PC-3 (cell line): ENCODE data around the gene OR6V1. TPM values are rescaled to one million over a fixed set of nuclear protein-coding genes. Genes with fewer than 3 reads are reported as not detected.

Experiments used
- ATAC-seq: fragments of 200-7000 bp; cut with Tn5 transposase; 2 replicates; pipeline ENCODE4 v1.9.1; 2020; ENCODE audit warnings: mild to moderate bottlenecking, moderate library complexity
- BruUV-seq: library from RNA; stranded (reverse); fragments of 400-500 nt; replicated peaks from 2 replicates; lab custom pipeline; 2021; lab: Mats Ljungman, UMichigan
- CTCF ChIA-PET: fragments of 300-600 bp; sonication (Branson Sonifier 250); formaldehyde crosslinking; loops from one replicate; lab custom pipeline; 2022; ENCODE audit warnings: antibody characterized with exemption; lab: Charles Lee
- POLR2A ChIA-PET: fragments of 300-600 bp; sonication (Branson Sonifier 250); formaldehyde crosslinking; loops from one replicate; lab custom pipeline; 2022; ENCODE audit warnings: antibody characterized with exemption; ENCODE audit not compliant: unreplicated experiment; lab: Charles Lee
- DNase-seq: peaks from one replicate; pipeline ENCODE4 v3.0.0-alpha.2; 2015
- H2AFZ ChIP-seq: fragments of 300-600 bp; sonication (generic); 2 replicates; pipeline ENCODE4 v1.6.0; 2016; ENCODE audit warnings: antibody characterized with exemption, low read length
- H3F3A ChIP-seq: fragments of 300-600 bp; sonication (generic); one replicate; pipeline ENCODE4 v1.6.0; 2017; ENCODE audit warnings: antibody characterized with exemption, low read length, control low read depth, mild to moderate bottlenecking; ENCODE audit not compliant: unreplicated experiment
- H3K27ac ChIP-seq: fragments of 300-600 bp; sonication (generic); 2 replicates; pipeline ENCODE4 v1.5.1; 2016; ENCODE audit warnings: mild to moderate bottlenecking, low read length
- H3K27me3 ChIP-seq: fragments of 300-600 bp; sonication (generic); 2 replicates; pipeline ENCODE4 v1.6.1; 2016; ENCODE audit warnings: low read length, mixed read lengths
- H3K36me3 ChIP-seq: fragments of 300-600 bp; sonication (generic); 2 replicates; pipeline ENCODE4 v1.6.1; 2016; ENCODE audit warnings: low read depth, mixed run types, low read length, mixed read lengths
- H3K4me1 ChIP-seq: fragments of 300-600 bp; sonication (generic); 2 replicates; pipeline ENCODE4 v1.5.1; 2016; ENCODE audit warnings: low read length; ENCODE audit not compliant: insufficient read depth
- H3K4me2 ChIP-seq: fragments of 300-600 bp; sonication (generic); 2 replicates; pipeline ENCODE4 v1.6.0; 2016; ENCODE audit warnings: low read length
- H3K4me3 ChIP-seq: fragments of 300-600 bp; sonication (generic); 2 replicates; pipeline ENCODE4 v1.5.1; 2016; ENCODE audit warnings: mild to moderate bottlenecking, low read length, mixed read lengths
- H3K79me2 ChIP-seq: fragments of 300-600 bp; sonication (generic); 2 replicates; pipeline ENCODE4 v1.6.1; 2017; ENCODE audit warnings: low read length, mixed read lengths
- H3K9ac ChIP-seq: fragments of 300-600 bp; sonication (generic); 2 replicates; pipeline ENCODE4 v1.6.0; 2016; ENCODE audit warnings: mild to moderate bottlenecking, low read length
- H3K9me2 ChIP-seq: fragments of 300-600 bp; sonication (generic); replicated peaks from 2 replicates; pipeline ENCODE4 v1.6.1; 2016; ENCODE audit warnings: mixed run types, low read length, mixed read lengths
- H3K9me3 ChIP-seq: fragments of 300-600 bp; sonication (generic); 2 replicates; pipeline ENCODE4 v1.6.1; 2016; ENCODE audit warnings: low read length, mixed read lengths
- H4K20me1 ChIP-seq: fragments of 300-600 bp; sonication (generic); 2 replicates; pipeline ENCODE4 v1.6.1; 2016; ENCODE audit warnings: low read length, mixed read lengths
- CTCF ChIP-seq: fragments of 300-600 bp; sonication (generic); conservative IDR thresholded peaks from 2 replicates; pipeline ENCODE4 v1.5.1; 2017; ENCODE audit warnings: antibody characterized with exemption, low read depth, mild to moderate bottlenecking, low read length
- EZH2 ChIP-seq: fragments of 300-600 bp; sonication (generic); IDR thresholded peaks from one replicate; pipeline ENCODE4 v1.6.1; 2017; ENCODE audit warnings: antibody characterized with exemption, mild to moderate bottlenecking, low read length; ENCODE audit not compliant: unreplicated experiment
- EZH2phosphoT487 ChIP-seq: fragments of 300-600 bp; sonication (generic); IDR thresholded peaks from 2 replicates; pipeline ENCODE4 v1.6.1; 2018; ENCODE audit warnings: mild to moderate bottlenecking, antibody characterized with exemption, low read length, borderline replicate concordance
- intact Hi-C: fragments of 100-400 bp; cut with micrococcal nuclease; formaldehyde crosslinking; loops from 2 replicates; pipeline ENCODE4 v1.9.0; 2023
- total RNA-seq: library from RNA; depleted of rRNA; stranded (reverse); fragments of >200 nt; gene quantifications from 2 replicates; pipeline ENCODE4 v1.2.3, GENCODE V29; 2014

OR6V1 gene
- total RNA-seq, 1 experiment from 2014 or later, result not detected

GRCh38 chr7:143027032-143027431, 25.1 kb upstream of the OR6V1 start, which contains the start of gene OR9A2:
Gene OR9A2, minus strand, starts transcription at chr7:143027132. Its CDS starts 0 bp downstream, at chr7:143027132.
- Histone ChIP-seq H3K79me2 (no peaks in the 10 kb centered on the region), H3K4me3 (no peak within 1 kb of the TSS), H3K36me3 (no peaks in the 10 kb centered on the region), H3K4me2 (no peak within 1 kb of the TSS), H3K9me3 (no peaks in the 10 kb centered on the region), H3F3A (no peaks in the 10 kb centered on the region), H3K4me1 (no peaks in the 10 kb centered on the region), H2AFZ (no peak within 1 kb of the TSS), H3K27ac (no peak within 1 kb of the TSS), H3K9ac (no peak within 1 kb of the TSS), H3K27me3 (peaks cover 70% of the 10 kb centered on the region), H4K20me1 (no peaks in the 10 kb centered on the region), H3K9me2 (no peaks in the 10 kb centered on the region)
- ChIA-PET CTCF (no interaction called here), POLR2A (no interaction called here)
- ATAC-seq, result no peak
- BruUV-seq, result no TSS peak
- TF ChIP-seq EZH2phosphoT487 (no peak), EZH2 (no peak), CTCF (no peak)
- no peak for DNase-seq
- intact Hi-C loops, result no loop called here

- Histone ChIP-seq H3K9me3 (no peaks in the 10 kb centered on the region), H3K9me2 (no peaks in the 10 kb centered on the region), H3K79me2 (no peaks in the 10 kb centered on the region), H3K4me2 (no peak overlapping the region), H3F3A (no peaks in the 10 kb centered on the region), H3K36me3 (no peaks in the 10 kb centered on the region), H2AFZ (no peak overlapping the region), H3K4me1 (no peaks in the 10 kb centered on the region), H3K4me3 (no peak overlapping the region), H3K27ac (no peak overlapping the region), H4K20me1 (no peaks in the 10 kb centered on the region), H3K9ac (no peak overlapping the region), H3K27me3 (peaks cover 76% of the 10 kb centered on the region)
- intact Hi-C loops, result no loop called here
- CTCF ChIA-PET, result no interaction called here
- BruUV-seq, result no TSS peak
- TF ChIP-seq EZH2phosphoT487 (no peak), CTCF (no peak), EZH2 (no peak)
- no peak for ATAC-seq
- POLR2A ChIA-PET, result no interaction called here
- no peak for DNase-seq
These were observed 24.5 kb upstream of the OR6V1 start for GRCh38 chr7:143027683-143028082.

GRCh38 chr7:143038635-143039034, 13.5 kb upstream of the OR6V1 start:
- Histone ChIP-seq H3K9ac (no peak overlapping the region), H3K27me3 (peaks cover 49% of the 10 kb centered on the region), H3K79me2 (no peaks in the 10 kb centered on the region), H3K4me3 (no peak overlapping the region), H3K36me3 (no peaks in the 10 kb centered on the region), H4K20me1 (no peaks in the 10 kb centered on the region), H3K4me2 (no peak overlapping the region), H3K4me1 (no peaks in the 10 kb centered on the region), H2AFZ (no peak overlapping the region), H3K27ac (no peak overlapping the region), H3K9me2 (no peaks in the 10 kb centered on the region), H3F3A (no peaks in the 10 kb centered on the region), H3K9me3 (no peaks in the 10 kb centered on the region)
- ATAC-seq, result no peak
- intact Hi-C loops, result no loop called here
- BruUV-seq, result no TSS peak
- ChIA-PET POLR2A (no interaction called here), CTCF (no interaction called here)
- DNase-seq, result no peak
- TF ChIP-seq EZH2phosphoT487 (no peak), EZH2 (no peak), CTCF (no peak)
